K562 (cell line): ENCODE data around the gene FYTTD1. TPM values are rescaled to one million over a fixed set of nuclear protein-coding genes. Genes with fewer than 3 reads are reported as not detected.

ENCODE experiments used
- CEBPG ChIP-seq, 3 experiments: fragments of 200-800 bp in 1 of 3; sonication (Bioruptor generic) in 1 of 3; sonication (generic) in 1 of 3; formaldehyde crosslinking in 1 of 3; IDR thresholded peaks in 2 of 3; conservative IDR thresholded peaks in 1 of 3; 2 replicates each; pipeline versions ENCODE4 v1.6.1 to v1.8.0; 2016 to 2022; ENCODE audit warnings: missing compliant biosample characterization in 2 of 3, missing genetic modification characterization in 2 of 3, mild to moderate bottlenecking in 1 of 3, missing genetic modification reagents in 1 of 3
- CREB1 ChIP-seq, 2 experiments: sonication (generic) in 1 of 2; formaldehyde crosslinking in 1 of 2; IDR thresholded peaks; 2 replicates each; pipeline versions ENCODE4 v1.6.1 to v1.8.0; 2012 to 2022; ENCODE audit warnings: inconsistent platforms in 1 of 2, mild to moderate bottlenecking in 1 of 2, missing genetic modification reagents in 1 of 2, moderate library complexity in 1 of 2
- CSDE1 ChIP-seq, 2 experiments: fragments of 450-650 bp; IDR thresholded peaks; 2 replicates each; pipeline ENCODE4 v1.6.1; 2016; ENCODE audit warnings: mild to moderate bottlenecking in 1 of 2
- FOSL1 ChIP-seq: fragments of 200-800 bp; sonication (Bioruptor generic); conservative IDR thresholded peaks from 2 replicates; pipeline ENCODE4 v1.6.1; 2016; ENCODE audit warnings: missing genetic modification characterization, missing compliant biosample characterization
- FOXK2 ChIP-seq, 2 experiments: fragments of 450-650 bp; IDR thresholded peaks in 1 of 2; conservative IDR thresholded peaks in 1 of 2; 2 replicates each; pipeline ENCODE4 v1.6.1; 2016; ENCODE audit warnings: low read depth in 2 of 2, mild to moderate bottlenecking in 1 of 2
- HNRNPLL ChIP-seq: fragments of 200-400 bp; formaldehyde crosslinking; IDR thresholded peaks from 2 replicates; pipeline ENCODE4 v1.6.1; 2017; ENCODE audit warnings: low read length, low read depth, mild to moderate bottlenecking; ENCODE audit not compliant: poor library complexity, severe bottlenecking
- IRF2 ChIP-seq: sonication (generic); formaldehyde crosslinking; IDR thresholded peaks from 2 replicates; pipeline ENCODE4 v1.8.1; 2022; ENCODE audit warnings: mild to moderate bottlenecking, missing genetic modification reagents
- LEF1 ChIP-seq: fragments of 450-650 bp; IDR thresholded peaks from 2 replicates; pipeline ENCODE4 v1.6.1; 2016; ENCODE audit warnings: mild to moderate bottlenecking
- MEF2A ChIP-seq: IDR thresholded peaks from 2 replicates; pipeline ENCODE4 v1.6.1; 2011; ENCODE audit warnings: low read depth, mild to moderate bottlenecking, low read length, moderate library complexity; ENCODE audit not compliant: control insufficient read depth
- MEF2D ChIP-seq: conservative IDR thresholded peaks from 2 replicates; pipeline ENCODE4 v1.6.1; 2016; ENCODE audit warnings: low read depth, missing genetic modification characterization, missing compliant biosample characterization
- NFE2L1 ChIP-seq: fragments of 450-650 bp; IDR thresholded peaks from 2 replicates; pipeline ENCODE4 v1.6.1; 2016; ENCODE audit warnings: missing genetic modification characterization, low read depth, mild to moderate bottlenecking, missing compliant biosample characterization, moderate library complexity, borderline replicate concordance
- NRF1 ChIP-seq, 2 experiments: fragments of 450-650 bp; IDR thresholded peaks in 1 of 2; conservative IDR thresholded peaks in 1 of 2; 2 replicates each; pipeline ENCODE4 v1.6.1; 2014; ENCODE audit warnings: mild to moderate bottlenecking in 2 of 2
- POLR2H ChIP-seq: IDR thresholded peaks from 2 replicates; pipeline ENCODE4 v1.6.1; 2016; ENCODE audit warnings: missing genetic modification characterization, low read depth, mild to moderate bottlenecking, control low read depth, missing compliant biosample characterization, moderate library complexity
- PTRF ChIP-seq: fragments of 450-650 bp; IDR thresholded peaks from 2 replicates; pipeline ENCODE4 v1.6.1; 2016; ENCODE audit warnings: mild to moderate bottlenecking, missing genetic modification characterization, missing compliant biosample characterization
- RBM25 ChIP-seq: fragments of 200-400 bp; formaldehyde crosslinking; IDR thresholded peaks from 2 replicates; pipeline ENCODE4 v1.6.1; 2018; ENCODE audit warnings: low read length, low read depth, moderate library complexity; ENCODE audit not compliant: severe bottlenecking
- RFX5 ChIP-seq: IDR thresholded peaks from 2 replicates; pipeline ENCODE4 v1.6.1; 2011; ENCODE audit warnings: low read depth, mild to moderate bottlenecking, improper control_type of control experiment, low read length
- TARDBP ChIP-seq: fragments of 450-650 bp; IDR thresholded peaks from 2 replicates; pipeline ENCODE4 v1.6.1; 2016
- ZNF174 ChIP-seq: fragments of 250-450 bp; sonication (Bioruptor Pico); IDR thresholded peaks from 2 replicates; pipeline ENCODE4 v1.4.0; 2020; ENCODE audit warnings: mild to moderate bottlenecking
- ZNF639 ChIP-seq, 2 experiments: fragments of 200-800 bp in 1 of 2; sonication (Bioruptor generic) in 1 of 2; sonication (generic) in 1 of 2; formaldehyde crosslinking in 1 of 2; IDR thresholded peaks in 1 of 2; conservative IDR thresholded peaks in 1 of 2; 2 replicates each; pipeline versions ENCODE4 v1.5.0 to v1.6.1; 2016 to 2020; ENCODE audit warnings: missing compliant biosample characterization in 1 of 2, missing genetic modification characterization in 1 of 2, missing genetic modification reagents in 1 of 2
- polyA plus RNA-seq, 8 experiments: library from polyadenylated mRNA; depleted of rRNA in 4 of 8; stranded (reverse) in 5 of 8; unstranded in 3 of 8; fragments of >200 nt; fragmentation: Nextera tagmentation in 2 of 8; fragmentation: Illumina TruSeq in 1 of 8; extraction: Ambion mirVana in 2 of 8; extraction: Trizol in 1 of 8; gene quantifications; 2 replicates each; pipeline versions ENCODE4 v1.2.1 to v1.2.3, GENCODE V29; 2011 to 2014; ENCODE audit warnings: inconsistent platforms in 1 of 8, missing spikeins in 1 of 8
- total RNA-seq, 7 experiments: library from RNA; depleted of rRNA in 6 of 7; stranded (reverse); fragments of >200 nt in 6 of 7; fragmentation: Illumina TruSeq in 2 of 7; extraction: Trizol in 2 of 7; gene quantifications; 2 replicates each; pipeline versions ENCODE4 v1.2.1 to v1.2.3, GENCODE V29; 2011 to 2021; ENCODE audit warnings: low replicate concordance in 1 of 7
- TF ChIP-seq, protein P1 (sequence below): fragments of 450-650 bp; formaldehyde crosslinking; IDR thresholded peaks from 2 replicates; pipeline ENCODE4 v1.4.0; 2020; ENCODE audit warnings: mild to moderate bottlenecking, moderate library complexity

The FYTTD1 gene
- total and polyA plus RNA-seq, 9 of the 15 experiments (the other 6 are each of a cell fraction or from before 2014, with no cell fraction given), result 35.7 to 106 (median 76.3) TPM

GRCh38 chr3:197711973-197712707, 37.5 kb upstream of the FYTTD1 start (continued):
- TF ChIP-seq, protein P1, sequence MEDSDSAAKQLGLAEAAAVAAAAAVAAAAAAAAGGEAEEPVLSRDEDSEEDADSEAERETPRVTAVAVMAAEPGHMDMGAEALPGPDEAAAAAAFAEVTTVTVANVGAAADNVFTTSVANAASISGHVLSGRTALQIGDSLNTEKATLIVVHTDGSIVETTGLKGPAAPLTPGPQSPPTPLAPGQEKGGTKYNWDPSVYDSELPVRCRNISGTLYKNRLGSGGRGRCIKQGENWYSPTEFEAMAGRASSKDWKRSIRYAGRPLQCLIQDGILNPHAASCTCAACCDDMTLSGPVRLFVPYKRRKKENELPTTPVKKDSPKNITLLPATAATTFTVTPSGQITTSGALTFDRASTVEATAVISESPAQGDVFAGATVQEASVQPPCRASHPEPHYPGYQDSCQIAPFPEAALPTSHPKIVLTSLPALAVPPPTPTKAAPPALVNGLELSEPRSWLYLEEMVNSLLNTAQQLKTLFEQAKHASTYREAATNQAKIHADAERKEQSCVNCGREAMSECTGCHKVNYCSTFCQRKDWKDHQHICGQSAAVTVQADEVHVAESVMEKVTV (CRISPR knock-in tag), result no peak
- TF ChIP-seq FOXK2 (conservative IDR thresholded peaks at IDR 0.05 in 1 of 2, IDR thresholded peaks at IDR 0.05 in 1 of 2; ENCODE audit: low read depth in 2 of 2) (0 out of 4 replicates have a peak, but pooled peaks of 1 of the 2 experiments have one; percentile 35), MEF2D (peak; percentile 90), ZNF174 (no peak), LEF1 (peak; percentile 19; the same call in 1 of the 2 replicates), IRF2 (CRISPR knock-in tag) (no peak), TARDBP (no peak), NFE2L1 (no peak), POLR2H (tag) (no peak), ZNF639 (CRISPR knock-in tag; conservative IDR thresholded peaks at IDR 0.05 in 1 of 2, IDR thresholded peaks at IDR 0.05 in 1 of 2) (no peak), FOSL1 (tag) (peak; percentile 86), RBM25 (no peak), CEBPG (CRISPR knock-in tag; IDR thresholded peaks at IDR 0.05) (peak; percentile 79), CEBPG (tag; conservative IDR thresholded peaks at IDR 0.05 in 1 of 2, IDR thresholded peaks at IDR 0.05 in 1 of 2) (no peak; a peak in 1 of 4 replicates), MEF2A (peak; percentile 94), CSDE1 (IDR thresholded peaks at IDR 0.05) (no peak), HNRNPLL (no peak), RFX5 (no peak), CREB1 (IDR thresholded peaks at IDR 0.05) (peak; percentile 69; the same call in 1 of the 2 replicates), CREB1 (CRISPR knock-in tag; IDR thresholded peaks at IDR 0.05) (peak; percentile 65; the same call in 1 of the 2 replicates), PTRF (tag) (no peak), NRF1 (conservative IDR thresholded peaks at IDR 0.05 in 1 of 2, IDR thresholded peaks at IDR 0.05 in 1 of 2) (peak; percentile 58 to 64)
